Heart left ventricle (tissue), 13 donors: ENCODE measurements around the gene SPACDR.

ENCODE experiments used
- CTCF ChIP-seq, 12 donors: fragments of 200-600 bp; sonication (generic) in 4 of 12; IDR thresholded peaks; one replicate each; pipeline versions ENCODE4 v1.5.0 to v1.8.0; 2018 to 2022; ENCODE audit warnings: antibody characterized with exemption in 12 of 12, mild to moderate bottlenecking in 5 of 12
- POLR2A ChIP-seq, 2 donors: fragments of 450-650 bp; IDR thresholded peaks; one replicate each; pipeline ENCODE4 v1.6.1; 2017; ENCODE audit warnings: antibody characterized with exemption in 2 of 2, mild to moderate bottlenecking in 2 of 2, moderate library complexity in 2 of 2
- donor health status: ischemic (EF 13 %, LVEDD 7.1; RV severe dilation, severe dysfunction).
- donor health status: DM: no; HTN: yes; CAD: no.
- donor health status: DM: no; HTN: no; CAD: no.
- donor health status: ischemic (EF 25% LVEDD 6.9; RV normal size, moderate dysfunction).
- donor health status: ischemic (EF 25% LVEDD 5.7; RV mildly dilated, moderate dysfunction).
- donor health status: ischemic (EF 35%, LVEDD 5.7; RV mildly dilated, moderate dysfunction).
- donor health status: nonischemic (EF 11% LVEDD 7.7; RV severe dilation, severe dysfunction).
- donor health status: DM: yes; HTN: yes; CAD: no.
- donor health status: PGD.
- donor health status: ischemic (EF 29% LVEDD 5.4; RV normal size, mild dysfunction).
- donor health status: nonischemic (EF 23%, LVEDD 6.1; RV moderate dilation, normal function).

GRCh38 chr7:100482728-100483089, 18.6 kb upstream of the SPACDR start:
- TF ChIP-seq CTCF (IDR thresholded peaks at IDR 0.05) (no peak), POLR2A (IDR thresholded peaks at IDR 0.05) (no peak)
